Activated naive CD4-positive, alpha-beta T cell treated with anti-CD3 and anti-CD28 coated beads, Interleukin-2, amount 50 U/mL, for 24 hours (primary cell): ENCODE measurements around the gene HMGN4.

ENCODE experiments used
- H3K27ac Mint-ChIP-seq: one replicate; pipeline ENCODE4 v1.8.0; 2021; ENCODE audit warnings: mild to moderate bottlenecking, mixed read lengths
- H3K27me3 Mint-ChIP-seq: one replicate; pipeline ENCODE4 v1.8.0; 2021; ENCODE audit warnings: mixed read lengths
- H3K36me3 Mint-ChIP-seq: one replicate; pipeline ENCODE4 v1.8.0; 2021; ENCODE audit warnings: mixed read lengths
- H3K4me1 Mint-ChIP-seq: one replicate; pipeline ENCODE4 v1.8.0; 2021; ENCODE audit warnings: mixed read lengths
- H3K4me3 Mint-ChIP-seq: one replicate; pipeline ENCODE4 v1.8.0; 2021; ENCODE audit warnings: mild to moderate bottlenecking, mixed read lengths
- H3K9me3 Mint-ChIP-seq: one replicate; pipeline ENCODE4 v1.8.0; 2021; ENCODE audit warnings: mixed read lengths

HMGN4 gene

GRCh38 chr6:26577720-26578072 lies 39.5 kb downstream of the HMGN4 start:
- H3K36me3 Mint-ChIP-seq, result no peaks in the 10 kb centered on the region
- H3K27ac Mint-ChIP-seq, result no peak overlapping the region
- H3K9me3 Mint-ChIP-seq, result no peaks in the 10 kb centered on the region
- H3K27me3 Mint-ChIP-seq, result no peaks in the 10 kb centered on the region
- H3K4me3 Mint-ChIP-seq, result peak overlapping the region; percentile 81
- peaks cover 22% of the 10 kb centered on the region for H3K4me1 Mint-ChIP-seq

GRCh38 chr6:26578279-26578678 lies 40.1 kb downstream of the HMGN4 start:
- H3K27me3 Mint-ChIP-seq, result no peaks in the 10 kb centered on the region
- no peaks in the 10 kb centered on the region for H3K9me3 Mint-ChIP-seq
- no peaks in the 10 kb centered on the region for H3K36me3 Mint-ChIP-seq
- no peak overlapping the region for H3K4me3 Mint-ChIP-seq
- no peak overlapping the region for H3K27ac Mint-ChIP-seq
- peaks cover 20% of the 10 kb centered on the region for H3K4me1 Mint-ChIP-seq

GRCh38 chr6:26578741-26579140 lies 40.6 kb downstream of the HMGN4 start:
- Mint-ChIP-seq H3K4me3 (peak overlapping the region; percentile 12), H3K9me3 (no peaks in the 10 kb centered on the region), H3K27me3 (no peaks in the 10 kb centered on the region), H3K36me3 (no peaks in the 10 kb centered on the region), H3K4me1 (peaks cover 20% of the 10 kb centered on the region), H3K27ac (no peak overlapping the region)

GRCh38 chr6:26581164-26581915 lies 43.2 kb downstream of the HMGN4 start:
- no peaks in the 10 kb centered on the region for H3K9me3 Mint-ChIP-seq
- H3K4me1 Mint-ChIP-seq, result peaks cover 19% of the 10 kb centered on the region
- H3K4me3 Mint-ChIP-seq, result no peak overlapping the region
- no peak overlapping the region for H3K27ac Mint-ChIP-seq
- no peaks in the 10 kb centered on the region for H3K36me3 Mint-ChIP-seq
- peaks cover 2% of the 10 kb centered on the region for H3K27me3 Mint-ChIP-seq

GRCh38 chr6:26588965-26589364 lies 50.8 kb downstream of the HMGN4 start:
- H3K36me3 Mint-ChIP-seq, result no peaks in the 10 kb centered on the region
- no peaks in the 10 kb centered on the region for H3K4me1 Mint-ChIP-seq
- H3K9me3 Mint-ChIP-seq, result no peaks in the 10 kb centered on the region
- H3K27me3 Mint-ChIP-seq, result peaks cover 9% of the 10 kb centered on the region
- H3K27ac Mint-ChIP-seq, result no peak overlapping the region
- no peak overlapping the region for H3K4me3 Mint-ChIP-seq

- Mint-ChIP-seq H3K27me3 (peaks cover 12% of the 10 kb centered on the region), H3K4me3 (no peak overlapping the region), H3K27ac (no peak overlapping the region), H3K4me1 (no peaks in the 10 kb centered on the region), H3K9me3 (no peaks in the 10 kb centered on the region), H3K36me3 (no peaks in the 10 kb centered on the region)
These were observed 54.5 kb downstream of the HMGN4 start for GRCh38 chr6:26592649-26593048.

- Mint-ChIP-seq H3K9me3 (no peaks in the 10 kb centered on the region), H3K4me3 (no peak overlapping the region), H3K27ac (no peak overlapping the region), H3K4me1 (peaks cover 7% of the 10 kb centered on the region), H3K36me3 (peaks cover 3% of the 10 kb centered on the region), H3K27me3 (peaks cover 12% of the 10 kb centered on the region)
These were observed 55.3 kb downstream of the HMGN4 start for GRCh38 chr6:26593278-26594130.

- H3K36me3 Mint-ChIP-seq, result peaks cover 4% of the 10 kb centered on the region
- H3K9me3 Mint-ChIP-seq, result no peaks in the 10 kb centered on the region
- no peak overlapping the region for H3K4me3 Mint-ChIP-seq
- peaks cover 10% of the 10 kb centered on the region for H3K4me1 Mint-ChIP-seq
- no peak overlapping the region for H3K27ac Mint-ChIP-seq
- H3K27me3 Mint-ChIP-seq, result peaks cover 12% of the 10 kb centered on the region
These were observed 55.9 kb downstream of the HMGN4 start for GRCh38 chr6:26594131-26594498.

GRCh38 chr6:26594730-26595632 lies 56.8 kb downstream of the HMGN4 start:
- Mint-ChIP-seq H3K4me1 (peaks cover 19% of the 10 kb centered on the region), H3K4me3 (peak overlapping the region; percentile 47), H3K27ac (peak overlapping the region; percentile 56), H3K27me3 (peaks cover 12% of the 10 kb centered on the region), H3K36me3 (peaks cover 9% of the 10 kb centered on the region), H3K9me3 (no peaks in the 10 kb centered on the region)

- H3K4me1 Mint-ChIP-seq, result peaks cover 27% of the 10 kb centered on the region
- H3K36me3 Mint-ChIP-seq, result peaks cover 12% of the 10 kb centered on the region
- H3K4me3 Mint-ChIP-seq, result no peak overlapping the region
- peaks cover 12% of the 10 kb centered on the region for H3K27me3 Mint-ChIP-seq
- H3K27ac Mint-ChIP-seq, result no peak overlapping the region
- no peaks in the 10 kb centered on the region for H3K9me3 Mint-ChIP-seq
These were observed 57.6 kb downstream of the HMGN4 start for GRCh38 chr6:26595669-26596269.
